Measurements from ENCODE around the gene KCNIP4.

- no peak for TF ChIP-seq POLR2A (IDR thresholded peaks at IDR 0.05)
- no peak for TF ChIP-seq CTCF (IDR thresholded peaks at IDR 0.05)
Measured at GRCh38 chr4:21195682-21196081, 752.9 kb downstream of the KCNIP4 start.
